Body of pancreas (tissue), 4 donors: ENCODE data around the gene SPAAR. TPM values are rescaled to one million over a fixed set of nuclear protein-coding genes. Genes with fewer than 3 reads are reported as not detected.

Experiments
- ATAC-seq: fragments of 150-250 bp; one replicate; pipeline ENCODE4 v1.9.1; 2016
- DNase-seq, 4 donors: peaks; one replicate each; pipeline ENCODE4 v3.0.0-alpha.2; 2019
- H3K27ac ChIP-seq, 4 donors: fragments of 200-600 bp; sonication (generic); 1 replicate in 3 of 4; 2 replicates in 1 of 4; pipeline versions ENCODE4 v1.5.1 to v1.6.1; 2016 to 2019; ENCODE audit warnings: mild to moderate bottlenecking in 1 of 4, mixed read lengths in 1 of 4, moderate library complexity in 1 of 4
- H3K27me3 ChIP-seq, 2 donors: fragments of 200-600 bp; sonication (generic); one replicate each; pipeline ENCODE4 v1.6.0; 2016; ENCODE audit warnings: mild to moderate bottlenecking in 1 of 2
- H3K36me3 ChIP-seq, 2 donors: fragments of 200-600 bp; sonication (generic); replicated peaks in 1 of 2; 2 replicates each; pipeline ENCODE4 v1.5.1; 2016; ENCODE audit warnings: low read depth in 2 of 2; ENCODE audit not compliant: insufficient read depth in 1 of 2
- H3K4me1 ChIP-seq: fragments of 200-600 bp; sonication (generic); one replicate; pipeline ENCODE4 v1.6.0; 2016
- H3K4me3 ChIP-seq, 2 donors: fragments of 200-600 bp; sonication (generic); 1 replicate in 1 of 2; 2 replicates in 1 of 2; pipeline ENCODE4 v1.5.1; 2016 to 2019
- H3K9me3 ChIP-seq, 3 donors: fragments of 200-600 bp; sonication (generic); 1 replicate in 2 of 3; 2 replicates in 1 of 3; pipeline ENCODE4 v1.5.1; 2016
- CTCF ChIP-seq, 7 experiments: fragments of 450-650 bp in 4 of 7; fragments of 200-600 bp in 3 of 7; sonication (generic) in 3 of 7; IDR thresholded peaks; one replicate each; pipeline ENCODE4 v1.5.1; 2016 to 2019; ENCODE audit warnings: antibody characterized with exemption in 7 of 7
- POLR2A ChIP-seq, 3 donors: fragments of 450-650 bp; IDR thresholded peaks; one replicate each; pipeline ENCODE4 v1.6.1; 2016; ENCODE audit warnings: antibody characterized with exemption in 3 of 3, mild to moderate bottlenecking in 2 of 3
- WGBS, 2 donors: methylation state at CpG; one replicate each; pipeline ENCODE4 v1.1.5; 2017; 5-methylcytosine and 5-hydroxymethylcytosine counted together
- intact Hi-C: fragments of 100-400 bp; cut with DNase I; formaldehyde crosslinking; loops from one replicate; pipeline ENCODE4 v1.15.1; 2023
- total RNA-seq, 2 donors: library from RNA; depleted of rRNA; stranded (reverse); fragments of >200 nt; gene quantifications; one replicate each; pipeline ENCODE4 v1.1.0, GENCODE V29; 2016

SPAAR gene
- total RNA-seq, 2 donors from 2014 or later, result 0.78 to 7.3 TPM

- Histone ChIP-seq H3K4me1 (no peaks in the 10 kb centered on the region), H3K27ac (no peak within 1 kb of the TSS), H3K4me3 (no peak within 1 kb of the TSS), H3K36me3 (no peaks in the 10 kb centered on the region), H3K27me3 (no peaks in the 10 kb centered on the region), H3K9me3 (no peaks in the 10 kb centered on the region)
- no peak for TF ChIP-seq POLR2A (IDR thresholded peaks at IDR 0.05)
- WGBS, 2 donors, result 56 to 71% methylated on average over 5 of the region's 5 CpGs
- no peak for DNase-seq
- ATAC-seq, result no peak
- intact Hi-C loops, result no loop called here
Observed at GRCh38 chr9:35958104-35958837, 49.0 kb downstream of the SPAAR start, which contains the start of gene OR2S2. Gene OR2S2, minus strand, starts transcription at chr9:35958154. Its CDS starts 56 bp downstream, at chr9:35958098.

- no peak for TF ChIP-seq CTCF (IDR thresholded peaks at IDR 0.05)
- TF ChIP-seq POLR2A (IDR thresholded peaks at IDR 0.05), result no peak
- no peaks in the 10 kb centered on the region for H3K36me3 ChIP-seq
- DNase-seq (no peak), ATAC-seq (no peak)
- no peaks in the 10 kb centered on the region for H3K4me1 ChIP-seq
- intact Hi-C loops, result no loop called here
- no peaks in the 10 kb centered on the region for H3K27me3 ChIP-seq
- H3K27ac ChIP-seq, result no peak overlapping the region
- no peaks in the 10 kb centered on the region for H3K9me3 ChIP-seq
- H3K4me3 ChIP-seq, result no peak overlapping the region
- WGBS, 2 donors, result 56 to 61% methylated on average over 3 of the region's 3 CpGs
Observed at GRCh38 chr9:35960039-35960655, 50.9 kb downstream of the SPAAR start.

Other genes with a start within 250 kb of the SPAAR start
- gene ARHGEF39, start 244.3 kb upstream of the SPAAR start, total RNA-seq, result under 1 TPM in 1 of 2 donors, not detected in 1; 0.26 TPM
- gene CA9, start 235.6 kb upstream of the SPAAR start, total RNA-seq, result 10 to 100 TPM in 1 of 2 donors, 1 to 10 TPM in 1; 2.6 to 21.8 TPM
- gene TPM2, start 219.6 kb upstream of the SPAAR start, total RNA-seq, result 100 to 1,000 TPM in 1 of 2 donors, 10 to 100 TPM in 1; 75.8 to 132 TPM
- gene TLN1, start 177.3 kb upstream of the SPAAR start, total RNA-seq, result 100 to 1,000 TPM in 1 of 2 donors, 10 to 100 TPM in 1; 93.7 to 130 TPM
- 10 to 100 TPM; 31.9 to 32.6 TPM for gene CREB3, start 176.8 kb upstream of the SPAAR start, total RNA-seq
- gene GBA2, start 160.3 kb upstream of the SPAAR start, total RNA-seq, result 100 to 1,000 TPM in 1 of 2 donors, 10 to 100 TPM in 1; 54.2 to 111 TPM
- 10 to 100 TPM; 15.3 to 18.1 TPM for gene RGP1, start 160.2 kb upstream of the SPAAR start, total RNA-seq
- gene MSMP, start 155.2 kb upstream of the SPAAR start, total RNA-seq, result not detected
- 10 to 100 TPM in 1 of 2 donors, 1 to 10 TPM in 1; 5.4 to 20.1 TPM for gene NPR2, start 117.9 kb upstream of the SPAAR start, total RNA-seq
- 1 to 10 TPM in 1 of 2 donors, not detected in 1; 1.6 TPM for gene SPAG8, start 97.2 kb upstream of the SPAAR start, total RNA-seq
- 10 to 100 TPM; 33.3 to 35.0 TPM for gene HINT2, start 94.4 kb upstream of the SPAAR start, total RNA-seq
- gene FAM221B, start 80.8 kb upstream of the SPAAR start, total RNA-seq, result under 1 TPM in 1 of 2 donors, not detected in 1; 0.33 TPM
- 1 to 10 TPM; 7.3 to 7.9 TPM for gene TMEM8B, start 80.3 kb upstream of the SPAAR start, total RNA-seq
- gene OR13J1, start 39.1 kb upstream of the SPAAR start, total RNA-seq, result not detected
- 1 to 10 TPM in 1 of 2 donors, under 1 TPM in 1; 0.99 to 3.4 TPM for gene HRCT1, start 3.3 kb upstream of the SPAAR start, total RNA-seq
- gene OR2S2, start 48.7 kb downstream of the SPAAR start, total RNA-seq, result not detected
- 1 to 10 TPM; 2.6 to 7.0 TPM for gene RECK, start 127.4 kb downstream of the SPAAR start, total RNA-seq
- gene GLIPR2, start 227.2 kb downstream of the SPAAR start, total RNA-seq, result 1 to 10 TPM; 1.6 to 4.4 TPM